Femur (tissue), 1 donor: ENCODE measurements around the gene GFRA1.
A peak's percentile ranks its signal among the peaks of the same experiment; 100 is the strongest.
"Not testable (repeated sequence)": the region's sequence is repeated elsewhere in the genome, so short reads cannot be mapped to it uniquely, and the experiment has no call there.

Experiments used
- DNase-seq: peaks from one replicate; pipeline ENCODE4 v3.0.0-alpha.2; 2017

The GFRA1 gene

GRCh38 chr10:116056445-116057293 lies 216.3 kb downstream of the GFRA1 start:
- no peak for DNase-seq

GRCh38 chr10:116055917-116056252 lies 217.1 kb downstream of the GFRA1 start:
- DNase-seq = no peak

- peak; percentile 55 for DNase-seq
Observed at GRCh38 chr10:116055252-116055916, 217.6 kb downstream of the GFRA1 start.

- no peak for DNase-seq
Observed at GRCh38 chr10:116053910-116054309, 219.1 kb downstream of the GFRA1 start.

- not testable (repeated sequence) for DNase-seq
Observed at GRCh38 chr10:116053009-116053730, 219.8 kb downstream of the GFRA1 start.

GRCh38 chr10:116052522-116052921 lies 220.5 kb downstream of the GFRA1 start:
- DNase-seq = not testable (repeated sequence)

GRCh38 chr10:116049974-116050304 lies 223.1 kb downstream of the GFRA1 start:
- DNase-seq = no peak

GRCh38 chr10:116049158-116049973 lies 223.6 kb downstream of the GFRA1 start:
- no peak for DNase-seq

GRCh38 chr10:116045366-116046356 lies 227.3 kb downstream of the GFRA1 start:
- DNase-seq = no peak

- peak; percentile 69 for DNase-seq
Observed at GRCh38 chr10:116044801-116045248, 228.2 kb downstream of the GFRA1 start.

- DNase-seq = no peak
Observed at GRCh38 chr10:116043861-116044260, 229.1 kb downstream of the GFRA1 start.

GRCh38 chr10:116043304-116043703 lies 229.7 kb downstream of the GFRA1 start:
- no peak for DNase-seq

GRCh38 chr10:116041948-116042347 lies 231.1 kb downstream of the GFRA1 start:
- no peak for DNase-seq

GRCh38 chr10:116039612-116040011 lies 233.4 kb downstream of the GFRA1 start:
- DNase-seq = no peak

GRCh38 chr10:116038259-116038658 lies 234.7 kb downstream of the GFRA1 start:
- no peak for DNase-seq

- DNase-seq = not testable (repeated sequence)
Observed at GRCh38 chr10:116035406-116035805, 237.6 kb downstream of the GFRA1 start.

GRCh38 chr10:116030576-116030975 lies 242.4 kb downstream of the GFRA1 start:
- DNase-seq = no peak

GRCh38 chr10:116029826-116030225 lies 243.2 kb downstream of the GFRA1 start:
- no peak for DNase-seq

- no peak for DNase-seq
Observed at GRCh38 chr10:116027355-116027754, 245.7 kb downstream of the GFRA1 start.

- no peak for DNase-seq
Observed at GRCh38 chr10:116026725-116027124, 246.3 kb downstream of the GFRA1 start.

- DNase-seq = no peak
Observed at GRCh38 chr10:116026315-116026714, 246.7 kb downstream of the GFRA1 start.
